ENCODE results near the gene ZBTB26. TPM values are rescaled to one million over a fixed set of nuclear protein-coding genes. Genes with fewer than 3 reads are reported as not detected.
"Not testable (repeated sequence)": the region's sequence is repeated elsewhere in the genome, so short reads cannot be mapped to it uniquely, and the experiment has no call there.

ZBTB26 gene
- total and polyA plus RNA-seq, 2 donors (not counting 1 experiment from before 2014, with no cell fraction given): 4.7 to 16.4 TPM

- Mint-ChIP-seq H3K9me3 (ENCODE audit: insufficient read depth) (no peaks in the 10 kb centered on the region), H3K4me1 (peaks cover 12% of the 10 kb centered on the region), H3K27me3 (no peaks in the 10 kb centered on the region), H3K27ac (peak overlapping the region; percentile 57), H3K4me3 (no peak overlapping the region)
- peak overlapping the region in 1 of 2 donors; percentile 30 for H3K27ac ChIP-seq (ENCODE audit: low read length in 2 of 2)
- no peak for TF ChIP-seq EZH2 (IDR thresholded peaks at IDR 0.05; ENCODE audit: borderline replicate concordance, insufficient read depth, low read depth, low read length, poor library complexity, severe bottlenecking)
- TF ChIP-seq CTCF (IDR thresholded peaks at IDR 0.05): no peak
- peaks cover 6 to 10% of the 10 kb centered on the region in 2 donors for H3K4me1 ChIP-seq (ENCODE audit: control insufficient read depth in 2 of 2, insufficient read depth in 2 of 2, low read length in 2 of 2)
- CTCF ChIA-PET: interaction anchor here (1.7 to 1.9 kb wide), 2 partner anchors 115 to 474 kb away, joined by 4 to 8 read pairs; no protein-coding TSS in a partner anchor
- 0% methylated on average over 1 of the region's 1 CpG for WGBS (ENCODE audit: insufficient coverage)
- no peaks in the 10 kb centered on the region for H4K20me1 ChIP-seq (ENCODE audit: control insufficient read depth, insufficient read depth, low read length, poor library complexity, severe bottlenecking)
- peaks cover 10% of the 10 kb centered on the region for H3K79me2 ChIP-seq (ENCODE audit: control insufficient read depth, insufficient read depth, low read length)
- no peak overlapping the region for H3K9ac ChIP-seq (ENCODE audit: low read length)
- no peak overlapping the region for H2AFZ ChIP-seq (ENCODE audit: insufficient read depth, low read depth, low read length, poor library complexity, severe bottlenecking)
- no peak overlapping the region for H3K4me3 ChIP-seq (ENCODE audit: control extremely low read depth in 1 of 5, extremely low read depth in 1 of 5, insufficient read depth in 1 of 5, low read depth in 2 of 5, low read length in 4 of 5)
- H3K36me3 ChIP-seq (replicated peaks in 1 of 2; ENCODE audit: control extremely low read depth in 1 of 2, control insufficient read depth in 1 of 2, extremely low read depth in 1 of 2, insufficient read depth in 2 of 2, low read length in 1 of 2): peaks cover 18 to 93% of the 10 kb centered on the region in 2 experiments
- DNase-seq (peak; percentile 16), ATAC-seq (ENCODE audit: low read depth) (peak; percentile 17)
- intact Hi-C loops (cut with micrococcal nuclease): no loop called here
- H3K9me3 ChIP-seq (ENCODE audit: control extremely low read depth in 1 of 3, control insufficient read depth in 2 of 3, insufficient read depth in 1 of 3, low read length in 2 of 3): no peaks in the 10 kb centered on the region
- H3K27me3 ChIP-seq (replicated peaks in 1 of 4; ENCODE audit: control extremely low read depth in 1 of 4, control insufficient read depth in 3 of 4, insufficient read depth in 4 of 4, low read length in 3 of 4): no peaks in the 10 kb centered on the region
- POLR2A ChIA-PET: no interaction called here
- H3K4me2 ChIP-seq (replicated peaks; ENCODE audit: low read depth, low read length, poor library complexity, severe bottlenecking): no peak overlapping the region
Observed at GRCh38 chr9:122875523-122875922, 55.8 kb downstream of the ZBTB26 start.

- H3K27ac ChIP-seq (ENCODE audit: low read length in 2 of 2); H3K4me1 ChIP-seq (ENCODE audit: control insufficient read depth in 2 of 2, insufficient read depth in 2 of 2, low read length in 2 of 2); H3K27me3 Mint-ChIP-seq; H3K9me3 ChIP-seq (ENCODE audit: control extremely low read depth in 1 of 3, control insufficient read depth in 2 of 3, insufficient read depth in 1 of 3, low read length in 2 of 3); H3K9ac ChIP-seq (ENCODE audit: low read length); H3K4me2 ChIP-seq (replicated peaks; ENCODE audit: low read depth, low read length, poor library complexity, severe bottlenecking); H3K4me3 Mint-ChIP-seq; H3K4me1 Mint-ChIP-seq; H2AFZ ChIP-seq (ENCODE audit: insufficient read depth, low read depth, low read length, poor library complexity, severe bottlenecking); H3K27me3 ChIP-seq (replicated peaks in 1 of 4; ENCODE audit: control extremely low read depth in 1 of 4, control insufficient read depth in 3 of 4, insufficient read depth in 4 of 4, low read length in 3 of 4); intact Hi-C loops (cut with micrococcal nuclease); ATAC-seq (ENCODE audit: low read depth); H3K4me3 ChIP-seq (ENCODE audit: control extremely low read depth in 1 of 5, extremely low read depth in 1 of 5, insufficient read depth in 1 of 5, low read depth in 2 of 5, low read length in 4 of 5); H3K79me2 ChIP-seq (ENCODE audit: control insufficient read depth, insufficient read depth, low read length); CTCF ChIA-PET; H3K27ac Mint-ChIP-seq; H3K9me3 Mint-ChIP-seq (ENCODE audit: insufficient read depth); DNase-seq; POLR2A ChIA-PET; H4K20me1 ChIP-seq (ENCODE audit: control insufficient read depth, insufficient read depth, low read length, poor library complexity, severe bottlenecking): not testable (repeated sequence)
- 100% methylated on average over 6 of the region's 27 CpGs for WGBS (ENCODE audit: insufficient coverage)
- peaks cover 7 to 34% of the 10 kb centered on the region in 2 experiments for H3K36me3 ChIP-seq (replicated peaks in 1 of 2; ENCODE audit: control extremely low read depth in 1 of 2, control insufficient read depth in 1 of 2, extremely low read depth in 1 of 2, insufficient read depth in 2 of 2, low read length in 1 of 2)
Observed at GRCh38 chr9:122867276-122867675, 64.0 kb downstream of the ZBTB26 start.
